ENCODE measurements around the gene BCAP29.
"Not testable (repeated sequence)": the region's sequence is repeated elsewhere in the genome, so short reads cannot be mapped to it uniquely, and the experiment has no call there.

Gene BCAP29

DNA sequence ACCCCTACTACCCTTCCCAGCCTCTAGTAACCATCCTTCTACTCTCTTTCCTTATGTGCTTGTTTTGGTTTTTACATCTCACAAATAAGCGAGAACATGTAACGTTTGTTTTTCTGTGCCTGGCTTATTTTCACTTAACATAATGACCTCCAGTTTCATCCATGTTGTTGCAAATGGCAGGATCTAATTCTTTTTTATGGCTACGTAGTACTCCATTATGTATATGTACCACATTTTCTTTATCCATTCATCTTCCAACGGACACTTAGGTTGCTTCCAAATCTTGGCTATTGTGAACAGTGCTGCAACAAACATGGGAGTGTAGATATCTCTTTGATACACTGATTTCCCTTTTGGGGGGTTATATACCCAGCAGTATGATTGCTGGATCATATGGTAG, 47.0 kb downstream of the BCAP29 start:
- no peak for DNase-seq

GRCh38 chr7:107628461-107629064, 48.5 kb downstream of the BCAP29 start:
- DNase-seq = no peak

GRCh38 chr7:107630342-107630741, 50.3 kb downstream of the BCAP29 start:
- no peak for DNase-seq

GRCh38 chr7:107631588-107632491, 51.8 kb downstream of the BCAP29 start:
- no peak for DNase-seq

DNA sequence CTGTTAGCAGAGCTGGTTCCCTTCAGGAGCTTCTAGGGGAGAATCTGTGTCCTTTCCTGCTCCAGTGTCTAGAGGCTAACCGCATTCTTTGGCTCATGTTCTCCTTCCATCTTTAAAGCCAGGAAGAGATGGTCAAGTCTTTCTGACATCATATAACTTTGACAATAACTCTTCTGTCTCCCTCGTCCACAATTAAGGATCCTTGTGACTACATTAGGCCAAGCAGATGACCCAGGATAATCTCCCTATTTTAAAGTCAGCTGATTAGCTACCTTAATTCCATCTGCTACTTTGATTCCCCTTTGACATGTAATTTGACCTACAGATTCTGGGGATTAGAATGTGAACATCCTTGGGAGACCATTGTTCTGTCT, 52.4 kb downstream of the BCAP29 start:
- DNase-seq = no peak

GRCh38 chr7:107638594-107638993, 58.5 kb downstream of the BCAP29 start:
- DNase-seq = no peak

DNA sequence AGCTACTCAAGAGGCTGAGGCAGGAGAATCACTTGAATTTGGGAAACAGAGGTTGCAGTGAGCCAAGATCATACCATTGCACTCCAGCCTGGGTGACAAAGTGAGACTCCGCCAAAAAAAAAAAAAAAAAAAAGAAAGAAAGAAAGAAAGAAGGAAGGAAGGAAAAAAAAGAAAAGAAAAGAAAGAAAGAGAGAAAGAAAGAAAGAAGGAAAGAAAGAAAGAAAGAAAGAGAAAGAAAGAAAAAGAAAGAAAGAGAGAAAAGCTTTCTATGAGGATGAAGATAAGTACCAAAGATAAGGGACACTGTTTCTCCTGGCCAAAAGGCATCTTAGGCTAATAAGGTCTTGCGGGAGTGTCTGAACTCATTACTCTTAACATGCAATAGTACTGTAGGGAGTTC, 59.0 kb downstream of the BCAP29 start:
- not testable (repeated sequence) for DNase-seq

GRCh38 chr7:107641676-107642075, 61.6 kb downstream of the BCAP29 start:
- no peak for DNase-seq

DNA sequence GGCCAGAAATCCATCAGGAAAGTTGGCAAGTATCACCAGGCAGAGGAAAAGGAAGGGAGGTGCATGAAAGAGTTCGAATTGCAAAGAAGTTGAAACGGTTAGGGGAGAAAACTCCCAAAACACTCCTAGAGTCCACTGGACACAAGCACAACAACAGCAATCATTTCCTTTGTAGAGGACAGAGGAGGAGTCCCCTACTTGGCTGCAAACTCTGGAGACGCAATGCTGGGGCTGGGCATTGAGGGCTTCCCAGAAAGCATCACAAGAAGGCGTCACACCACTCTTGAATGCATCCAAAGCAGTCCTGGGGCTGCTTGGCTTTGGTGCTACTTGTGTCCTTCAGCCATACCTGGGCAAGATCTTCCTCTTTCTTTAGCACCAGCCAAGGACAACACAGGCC, 62.5 kb downstream of the BCAP29 start:
- no peak for DNase-seq

GRCh38 chr7:107643407-107643806, 63.4 kb downstream of the BCAP29 start:
- DNase-seq = no peak

GRCh38 chr7:107643938-107644308, 63.9 kb downstream of the BCAP29 start:
- peak; percentile 2 for DNase-seq

- peak; percentile 39 for DNase-seq
Measured at GRCh38 chr7:107644309-107644974, 64.4 kb downstream of the BCAP29 start.

DNA sequence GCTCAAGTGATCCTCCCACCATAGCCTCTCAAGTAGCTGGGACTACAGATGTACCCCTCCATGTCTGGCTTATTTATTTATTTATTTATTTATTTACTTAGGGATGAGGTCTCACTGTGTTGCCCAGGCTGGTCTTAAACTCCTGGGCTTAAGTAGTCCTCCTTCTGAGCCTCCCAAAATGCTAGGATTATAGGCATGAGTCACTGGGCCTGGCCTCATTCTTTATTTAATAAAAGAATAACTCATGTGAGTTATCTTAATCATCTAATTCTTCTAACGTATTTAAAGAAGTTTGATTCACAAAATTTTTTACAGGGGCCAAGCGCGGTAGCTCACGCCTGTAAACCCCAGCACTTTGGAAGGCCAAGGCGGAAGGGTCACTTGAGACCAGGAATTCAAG, 72.6 kb downstream of the BCAP29 start:
- DNase-seq = no peak

DNA sequence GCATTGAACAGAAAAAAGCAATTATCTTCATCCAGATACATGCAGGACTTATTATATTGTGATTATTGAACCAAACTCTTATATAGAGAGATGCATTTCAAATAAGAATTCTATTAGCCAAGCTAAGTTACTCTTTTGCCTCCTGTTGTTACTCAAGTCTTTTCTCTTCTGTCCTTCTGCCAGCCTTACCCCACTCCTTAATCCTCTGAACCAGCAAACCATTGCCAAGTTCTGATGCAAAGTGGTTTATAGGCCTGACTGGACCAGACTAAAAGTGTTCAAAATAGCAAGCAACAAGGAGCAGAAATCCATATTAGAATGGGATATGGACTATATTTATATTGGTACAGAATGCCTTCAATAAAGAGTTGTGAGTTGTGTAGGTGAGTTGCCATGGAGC, 78.4 kb downstream of the BCAP29 start:
- no peak for DNase-seq

- DNase-seq = no peak
Measured at GRCh38 chr7:107659666-107660065, 79.6 kb downstream of the BCAP29 start.

GRCh38 chr7:107660381-107661080, 80.5 kb downstream of the BCAP29 start, which contains the start of gene SLC26A4:
SLC26A4 (plus strand) TSS chr7:107660828; CDS start chr7:107661642, 814 bp downstream.
- no peak for DNase-seq

GRCh38 chr7:107661081-107661864, 81.2 kb downstream of the BCAP29 start:
- peak; percentile 77 for DNase-seq

DNA sequence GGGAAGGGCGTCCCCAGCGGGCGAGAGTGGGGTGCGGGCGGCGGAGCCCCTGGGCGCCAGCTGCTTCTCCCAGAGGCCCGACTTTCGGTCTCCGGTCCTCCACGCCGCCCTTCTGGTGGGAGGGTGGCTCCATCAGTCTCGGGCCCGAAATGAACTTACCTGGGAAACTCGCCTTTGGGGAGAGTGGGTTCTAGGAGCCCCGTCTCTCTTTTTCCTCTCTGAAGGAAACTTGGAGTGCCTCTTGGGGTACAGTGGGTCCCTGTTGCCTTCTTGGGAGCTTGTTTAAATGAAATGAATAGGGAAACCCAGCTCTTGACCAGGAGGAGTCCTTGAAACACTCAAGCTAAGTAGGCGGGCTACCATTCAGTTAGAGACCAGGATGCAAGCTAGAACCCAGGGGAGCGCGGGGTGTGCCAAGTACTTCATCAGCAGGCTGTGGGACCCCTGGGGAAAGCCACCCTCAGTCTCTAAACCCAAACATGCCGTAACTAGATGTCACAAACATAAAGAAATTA, 81.9 kb downstream of the BCAP29 start:
- DNase-seq = no peak

DNA sequence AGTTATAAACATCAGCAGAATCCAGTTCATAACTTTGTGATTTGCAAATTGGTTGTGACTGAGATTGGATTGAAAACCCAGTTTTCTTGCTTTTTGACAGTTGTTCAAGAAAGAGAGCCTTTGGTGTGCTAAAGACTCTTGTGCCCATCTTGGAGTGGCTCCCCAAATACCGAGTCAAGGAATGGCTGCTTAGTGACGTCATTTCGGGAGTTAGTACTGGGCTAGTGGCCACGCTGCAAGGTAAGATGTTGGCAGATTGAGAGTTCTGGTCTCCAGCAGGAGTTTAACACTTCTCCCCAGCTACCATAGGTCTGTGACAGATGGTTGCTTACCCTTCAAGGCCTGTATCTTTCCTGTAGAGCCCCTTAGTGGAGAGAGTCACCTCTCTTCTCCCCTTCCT, 83.2 kb downstream of the BCAP29 start:
- no peak for DNase-seq

DNA sequence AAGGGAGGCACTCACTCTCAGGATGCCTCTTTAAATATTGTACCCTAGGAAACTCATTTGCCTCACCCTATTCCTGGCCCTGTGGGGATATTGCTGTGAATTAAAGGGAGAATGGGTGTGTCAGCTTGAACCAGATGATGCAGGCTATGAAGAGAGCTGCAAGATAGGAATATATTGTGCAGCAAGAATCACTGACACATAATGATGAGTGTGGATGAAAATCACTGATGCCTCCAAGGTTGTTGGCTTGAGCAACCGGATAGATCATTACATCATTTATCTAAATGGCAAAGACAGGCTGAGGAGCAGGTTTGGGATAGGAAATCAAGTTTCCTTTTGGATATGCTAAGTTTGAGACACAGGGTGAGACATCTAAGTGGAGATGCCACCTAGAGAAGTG, 86.7 kb downstream of the BCAP29 start:
- no peak for DNase-seq

DNA sequence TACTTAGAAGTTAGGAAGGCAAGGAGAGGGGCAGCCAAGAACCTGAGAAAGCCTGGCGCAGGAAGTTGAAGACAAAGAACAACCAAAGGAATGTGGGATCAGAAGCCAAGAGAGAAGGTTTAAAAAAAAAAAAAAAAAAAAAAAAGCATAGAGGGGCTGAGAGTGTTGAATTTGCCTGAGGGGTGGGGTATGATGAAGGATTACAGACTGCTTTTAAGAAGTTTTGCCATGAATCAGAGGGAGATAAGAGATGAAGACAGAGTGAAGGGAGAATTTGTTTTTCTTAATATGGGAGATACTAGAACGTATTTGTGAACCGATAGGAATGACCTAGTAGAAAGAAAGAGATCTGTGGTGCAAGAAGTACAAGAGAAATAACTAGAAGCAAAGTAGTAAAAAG, 87.3 kb downstream of the BCAP29 start:
- no peak for DNase-seq

DNA sequence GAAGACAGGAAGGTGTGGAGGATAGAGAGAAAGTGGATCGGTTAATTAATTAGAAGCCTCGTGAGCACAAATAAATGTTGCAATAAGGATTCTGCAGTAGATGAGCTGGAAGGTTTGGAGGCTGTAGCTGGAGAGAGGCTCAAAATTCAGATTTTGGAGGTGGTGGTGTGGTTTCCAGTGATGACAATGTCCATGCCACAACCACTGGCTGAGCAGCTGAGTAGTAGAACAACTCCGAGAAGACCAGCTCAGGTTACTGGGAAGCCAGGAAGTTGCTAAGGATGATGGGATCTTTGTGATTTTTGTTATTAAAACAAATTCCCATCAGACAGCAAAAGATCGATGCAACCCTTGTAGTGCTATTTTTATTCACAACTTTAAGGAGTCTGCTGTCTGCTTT, 88.2 kb downstream of the BCAP29 start:
- no peak for DNase-seq
